IMR-90 (cell line): ENCODE results near the gene SLC4A4. TPM values are rescaled to one million over a fixed set of nuclear protein-coding genes. Genes with fewer than 3 reads are reported as not detected.

Source experiments
- ATAC-seq: fragments of 200-7000 bp; cut with Tn5 transposase; 2 replicates; pipeline ENCODE4 v1.9.1; 2020; ENCODE audit warnings: low read depth, mild to moderate bottlenecking, moderate library complexity
- BruUV-seq: library from RNA; stranded (reverse); fragments of 400-500 nt; replicated peaks from 2 replicates; lab custom pipeline; 2021; lab: Mats Ljungman, UMichigan
- CTCF ChIA-PET: fragments of 300-600 bp; formaldehyde crosslinking; extraction: SDS; loops from one replicate; lab custom pipeline; 2021; ENCODE audit warnings: antibody characterized with exemption; lab: Yijun Ruan, JAX
- POLR2A ChIA-PET: fragments of 300-600 bp; sonication (Branson Sonifier 250); formaldehyde crosslinking; loops from one replicate; lab custom pipeline; 2022; ENCODE audit warnings: antibody characterized with exemption; ENCODE audit not compliant: unreplicated experiment; lab: Charles Lee
- DNase-seq: peaks from one replicate; pipeline ENCODE4 v3.0.0; 2013
- H2AFZ ChIP-seq: replicated peaks from 2 replicates; pipeline ENCODE3; 2013; ENCODE audit warnings: low read length, mild to moderate bottlenecking; ENCODE audit not compliant: poor library complexity
- H2AK5ac ChIP-seq: 2 replicates; pipeline ENCODE4 v1.6.1; 2013; ENCODE audit warnings: low read depth, low read length, inconsistent platforms
- H2AK9ac ChIP-seq: replicated peaks from 2 replicates; pipeline ENCODE3; 2013; ENCODE audit warnings: mild to moderate bottlenecking, low read depth, low read length, moderate library complexity; ENCODE audit not compliant: poor library complexity
- H2BK120ac ChIP-seq: 2 replicates; pipeline ENCODE4 v1.6.1; 2013; ENCODE audit warnings: low read depth, low read length, inconsistent platforms
- H2BK15ac ChIP-seq: 3 replicates; pipeline ENCODE4 v1.6.1; 2013; ENCODE audit warnings: low read depth, low read length, inconsistent platforms
- H2BK20ac ChIP-seq: 2 replicates; pipeline ENCODE4 v1.6.1; 2013; ENCODE audit warnings: low read depth, mild to moderate bottlenecking, inconsistent platforms, low read length, moderate library complexity
- H2BK5ac ChIP-seq: 2 replicates; pipeline ENCODE4 v1.6.1; 2013; ENCODE audit warnings: mild to moderate bottlenecking, low read depth, low read length, inconsistent platforms; ENCODE audit not compliant: poor library complexity, severe bottlenecking
- H3K14ac ChIP-seq: replicated peaks from 2 replicates; pipeline ENCODE4 v1.6.1; 2013; ENCODE audit warnings: low read depth, low read length, inconsistent platforms
- H3K18ac ChIP-seq: 2 replicates; pipeline ENCODE4 v1.6.1; 2013; ENCODE audit warnings: low read depth, low read length, control low read depth
- H3K23ac ChIP-seq: 2 replicates; pipeline ENCODE4 v1.6.1; 2013; ENCODE audit warnings: low read depth, low read length, inconsistent platforms
- H3K27ac ChIP-seq: 2 replicates; pipeline ENCODE4 v1.5.1; 2013; ENCODE audit warnings: mild to moderate bottlenecking, control low read depth, low read length; ENCODE audit not compliant: insufficient read depth
- H3K27me3 ChIP-seq: 2 replicates; pipeline ENCODE4 v1.6.1; 2013; ENCODE audit warnings: low read length; ENCODE audit not compliant: control insufficient read depth, insufficient read depth
- H3K36me3 ChIP-seq: 2 replicates; pipeline ENCODE4 v1.6.1; 2013; ENCODE audit warnings: low read length, mixed read lengths; ENCODE audit not compliant: control insufficient read depth, insufficient read depth
- H3K4ac ChIP-seq: 2 replicates; pipeline ENCODE4 v1.6.1; 2013; ENCODE audit warnings: low read depth, low read length, inconsistent platforms
- H3K4me1 ChIP-seq: 2 replicates; pipeline ENCODE4 v1.6.1; 2013; ENCODE audit warnings: low read length, mixed read lengths; ENCODE audit not compliant: control insufficient read depth, insufficient read depth
- H3K4me2 ChIP-seq: 2 replicates; pipeline ENCODE4 v1.6.1; 2013; ENCODE audit warnings: low read depth, mild to moderate bottlenecking, control low read depth, low read length, moderate library complexity
- H3K4me3 ChIP-seq: 2 replicates; pipeline ENCODE4 v1.5.1; 2013; ENCODE audit warnings: low read depth, mild to moderate bottlenecking, control low read depth, low read length, moderate library complexity; ENCODE audit not compliant: insufficient read depth
- H3K56ac ChIP-seq: 2 replicates; pipeline ENCODE4 v1.6.1; 2013; ENCODE audit warnings: low read length, inconsistent platforms; ENCODE audit not compliant: insufficient read depth; ENCODE audit errors: extremely low read depth
- H3K79me1 ChIP-seq, 2 experiments: 2 replicates each; pipeline ENCODE4 v1.6.1; 2013; ENCODE audit warnings: low read length in 2 of 2, inconsistent platforms in 1 of 2, low read depth in 1 of 2
- H3K9ac ChIP-seq: 2 replicates; pipeline ENCODE4 v1.6.1; 2013; ENCODE audit warnings: low read depth, low read length, control low read depth
- H3K9me1 ChIP-seq: 2 replicates; pipeline ENCODE4 v1.6.1; 2013; ENCODE audit warnings: low read length, inconsistent platforms; ENCODE audit not compliant: insufficient read depth
- H3K9me3 ChIP-seq: 2 replicates; pipeline ENCODE4 v1.6.1; 2013; ENCODE audit warnings: low read length; ENCODE audit not compliant: control insufficient read depth, insufficient read depth
- H4K20me1 ChIP-seq: 2 replicates; pipeline ENCODE4 v1.6.1; 2013; ENCODE audit warnings: low read length, inconsistent platforms; ENCODE audit not compliant: insufficient read depth
- H4K5ac ChIP-seq: 2 replicates; pipeline ENCODE4 v1.6.1; 2013; ENCODE audit warnings: mild to moderate bottlenecking, low read depth, low read length, control low read depth
- H4K8ac ChIP-seq, 2 experiments: 2 replicates each; pipeline ENCODE4 v1.6.1; 2013; ENCODE audit warnings: low read depth in 2 of 2, low read length in 2 of 2, control low read depth in 1 of 2, inconsistent platforms in 1 of 2
- H4K91ac ChIP-seq: 2 replicates; pipeline ENCODE4 v1.6.1; 2013; ENCODE audit warnings: low read depth, low read length, inconsistent platforms; ENCODE audit not compliant: insufficient read depth
- CEBPB ChIP-seq: IDR thresholded peaks from 2 replicates; pipeline ENCODE4 v1.6.1; 2012; ENCODE audit warnings: low read depth, low read length, improper control_type of control experiment
- CHD1 ChIP-seq: IDR thresholded peaks from 2 replicates; pipeline ENCODE4 v1.6.1; 2012; ENCODE audit warnings: low read depth, low read length, improper control_type of control experiment
- NFE2L2 ChIP-seq: fragments of 150-350 bp; IDR thresholded peaks from 2 replicates; pipeline ENCODE4 v1.6.1; 2016; ENCODE audit warnings: low read depth, mild to moderate bottlenecking, low read length
- RAD21 ChIP-seq: IDR thresholded peaks from 2 replicates; pipeline ENCODE4 v1.6.1; 2012; ENCODE audit warnings: low read length, improper control_type of control experiment
- RCOR1 ChIP-seq: IDR thresholded peaks from 2 replicates; pipeline ENCODE4 v1.6.1; 2012; ENCODE audit warnings: mild to moderate bottlenecking, low read length, improper control_type of control experiment; ENCODE audit not compliant: insufficient replicate concordance
- WGBS, 2 experiments: methylation state at CpG; one replicate each; pipeline versions ENCODE4 v1.1.5 to v1.1.7; 2013; ENCODE audit warnings: missing lambda C conversion rate in 2 of 2; ENCODE audit not compliant: insufficient read length in 1 of 2; ENCODE audit errors: extremely low coverage in 2 of 2; 5-methylcytosine and 5-hydroxymethylcytosine counted together
- dilution Hi-C: fragments of 300-500 bp; cut with HindIII; formaldehyde crosslinking; loops from one replicate; pipeline ENCODE4 v1.14.3; 2018; ENCODE audit warnings: low sequenced_read_pairs; ENCODE audit not compliant: unreplicated experiment
- in situ Hi-C: fragments of 300-500 bp; cut with MboI; formaldehyde crosslinking; loops from 3 replicates; pipeline ENCODE4 v1.14.3; 2019; ENCODE audit warnings: low sequenced_read_pairs, inconsistent platforms, mixed read lengths
- intact Hi-C: fragments of 100-400 bp; cut with micrococcal nuclease; formaldehyde crosslinking; loops from 2 replicates; pipeline ENCODE4 v1.10.0; 2022
- polyA plus RNA-seq, 3 experiments: library from polyadenylated mRNA; depleted of rRNA; stranded (reverse); fragments of >200 nt; gene quantifications; 2 replicates each; pipeline ENCODE4 v1.2.3, GENCODE V29; 2012; ENCODE audit warnings: low replicate concordance in 1 of 3
- total RNA-seq: library from RNA; depleted of rRNA; stranded (reverse); fragments of >200 nt; gene quantifications from 2 replicates; pipeline ENCODE4 v1.2.3, GENCODE V29; 2012

The SLC4A4 gene
- total and polyA plus RNA-seq, 2 of the 4 experiments (the other 2 are of a cell fraction) = 5.6 to 16.8 TPM

DNA sequence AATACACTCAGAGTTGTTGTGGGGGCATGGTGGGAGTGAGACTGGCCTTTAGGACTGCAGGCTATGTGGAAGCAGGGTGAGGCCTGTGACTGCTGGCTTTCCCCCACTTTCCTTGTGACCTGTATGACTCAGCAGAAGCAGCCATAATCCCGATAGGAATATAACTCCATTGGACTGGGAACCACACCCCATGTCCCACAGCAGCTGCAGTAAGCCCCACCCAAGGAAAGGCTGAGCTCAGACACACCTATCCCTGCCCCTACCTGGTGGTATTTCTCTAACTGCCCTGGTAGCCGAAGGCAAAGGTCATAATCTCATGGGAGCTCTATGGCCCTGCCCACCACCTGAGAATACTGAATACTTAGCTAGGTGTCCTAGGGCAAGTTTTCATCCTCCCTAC lies 275.8 kb downstream of the SLC4A4 start:
- no TSS peak for BruUV-seq
- H3K4me1 ChIP-seq = peaks cover 1% of the 10 kb centered on the region; the same call in 1 of the 2 replicates
- H3K27ac ChIP-seq = no peak overlapping the region
- ChIA-PET CTCF (no interaction called here), POLR2A (no interaction called here)
- WGBS, 2 experiments = no CpG with 5 or more reads among the region's 2 CpGs
- no peak overlapping the region for H4K91ac ChIP-seq
- H4K5ac ChIP-seq = no peak overlapping the region
- DNase-seq (no peak), ATAC-seq (no peak)
- in situ Hi-C loops = no loop called here
- H3K18ac ChIP-seq = no peak overlapping the region
- no peak overlapping the region for H3K4ac ChIP-seq
- TF ChIP-seq CHD1 (no peak), CEBPB (no peak), RAD21 (no peak), NFE2L2 (no peak), RCOR1 (no peak)
- no peak overlapping the region for H3K9ac ChIP-seq
- no peak overlapping the region for H2BK15ac ChIP-seq
- no peak overlapping the region for H2AK9ac ChIP-seq
- no peak overlapping the region for H2BK5ac ChIP-seq
- no peak overlapping the region for H2BK120ac ChIP-seq
- H3K56ac ChIP-seq = no peak overlapping the region
- no peaks in the 10 kb centered on the region for H3K9me1 ChIP-seq
- no peaks in the 10 kb centered on the region for H3K36me3 ChIP-seq
- no peak overlapping the region for H4K8ac ChIP-seq
- H3K14ac ChIP-seq = no peak overlapping the region
- H3K23ac ChIP-seq = no peak overlapping the region
- H3K4me3 ChIP-seq = no peak overlapping the region
- no peak overlapping the region for H3K4me2 ChIP-seq
- H3K27me3 ChIP-seq = no peaks in the 10 kb centered on the region
- no peaks in the 10 kb centered on the region for H4K20me1 ChIP-seq
- intact Hi-C loops = no loop called here
- no peaks in the 10 kb centered on the region for H3K79me1 ChIP-seq
- H2AFZ ChIP-seq = no peak overlapping the region
- no peaks in the 10 kb centered on the region for H3K9me3 ChIP-seq
- no peak overlapping the region for H2BK20ac ChIP-seq
- H2AK5ac ChIP-seq = no peak overlapping the region
- dilution Hi-C loops = no loop called here
